B cell (primary cell): ENCODE measurements around the gene KIRREL3. TPM values are rescaled to one million over a fixed set of nuclear protein-coding genes. Genes with fewer than 3 reads are reported as not detected.

Source experiments
- ATAC-seq: fragments of 200-7000 bp; cut with Tn5 transposase; one replicate; pipeline ENCODE4 v1.10.0; 2021; ENCODE audit warnings: low read depth, mild to moderate bottlenecking, moderate number of reproducible peaks, moderate library complexity
- CTCF ChIA-PET: fragments of 350-600 bp; sonication (Branson Sonifier 250); formaldehyde crosslinking; loops from one replicate; lab custom pipeline; 2021; ENCODE audit warnings: antibody characterized with exemption, inconsistent platforms; lab: Charles Lee
- POLR2A ChIA-PET: fragments of 350-600 bp; sonication (Branson Sonifier 250); formaldehyde crosslinking; loops from one replicate; lab custom pipeline; 2021; ENCODE audit warnings: antibody characterized with exemption; lab: Charles Lee
- DNase-seq: peaks from one replicate; pipeline ENCODE4 v3.0.0; 2013
- H2AFZ ChIP-seq: 2 replicates; pipeline ENCODE4 v1.6.1; 2012; ENCODE audit warnings: mild to moderate bottlenecking, low read depth, low read length; ENCODE audit not compliant: insufficient read depth, poor library complexity, severe bottlenecking
- H3K27ac ChIP-seq, 2 donors: 1 replicate in 1 of 2; 2 replicates in 1 of 2; pipeline ENCODE4 v1.5.1; 2012 to 2013; ENCODE audit warnings: low read length in 2 of 2, mild to moderate bottlenecking in 2 of 2, moderate library complexity in 1 of 2
- H3K27me3 ChIP-seq, 4 experiments: fragments of 200-600 bp in 1 of 4; sonication (generic) in 1 of 4; replicated peaks in 1 of 4; 1 replicate in 2 of 4; 2 replicates in 2 of 4; pipeline versions ENCODE4 v1.6.1 to v1.7.0; 2013 to 2016; ENCODE audit warnings: low read length in 3 of 4, mild to moderate bottlenecking in 2 of 4, mixed read lengths in 1 of 4, moderate library complexity in 1 of 4; ENCODE audit not compliant: insufficient read depth in 4 of 4, control insufficient read depth in 3 of 4; ENCODE audit errors: control extremely low read depth in 1 of 4
- H3K36me3 ChIP-seq, 2 experiments: replicated peaks in 1 of 2; 1 replicate in 1 of 2; 2 replicates in 1 of 2; pipeline versions ENCODE4 v1.6.1 to v1.7.1; 2013; ENCODE audit warnings: low read length in 1 of 2; ENCODE audit not compliant: insufficient read depth in 2 of 2, control insufficient read depth in 1 of 2; ENCODE audit errors: control extremely low read depth in 1 of 2, extremely low read depth in 1 of 2
- H3K4me1 ChIP-seq, 2 donors: fragments of 200-600 bp in 1 of 2; sonication (generic) in 1 of 2; 1 replicate in 1 of 2; 2 replicates in 1 of 2; pipeline versions ENCODE4 v1.5.1 to v1.6.1; 2013 to 2017; ENCODE audit warnings: low read length in 2 of 2; ENCODE audit not compliant: control insufficient read depth in 2 of 2, insufficient read depth in 2 of 2
- H3K4me2 ChIP-seq: replicated peaks from 2 replicates; pipeline ENCODE3; 2012; ENCODE audit warnings: mild to moderate bottlenecking, low read depth, low read length; ENCODE audit not compliant: poor library complexity, severe bottlenecking
- H3K4me3 ChIP-seq, 5 experiments: fragments of 200-600 bp in 1 of 5; sonication (generic) in 1 of 5; 1 replicate in 3 of 5; 2 replicates in 2 of 5; pipeline versions ENCODE4 v1.5.1 to v1.7.0; 2011 to 2016; ENCODE audit warnings: low read length in 4 of 5, mild to moderate bottlenecking in 4 of 5, low read depth in 2 of 5, control low read depth in 1 of 5, moderate library complexity in 1 of 5; ENCODE audit not compliant: insufficient read depth in 1 of 5; ENCODE audit errors: control extremely low read depth in 1 of 5, extremely low read depth in 1 of 5
- H3K79me2 ChIP-seq: fragments of 200-600 bp; sonication (generic); one replicate; pipeline ENCODE4 v1.6.0; 2016; ENCODE audit warnings: low read length; ENCODE audit not compliant: control insufficient read depth, insufficient read depth
- H3K9ac ChIP-seq: fragments of 200-600 bp; sonication (generic); 2 replicates; pipeline ENCODE4 v1.6.1; 2017; ENCODE audit warnings: mild to moderate bottlenecking, low read length, moderate library complexity
- H3K9me3 ChIP-seq, 3 donors: one replicate each; pipeline versions ENCODE4 v1.6.1 to v1.7.1; 2013; ENCODE audit warnings: low read length in 2 of 3; ENCODE audit not compliant: control insufficient read depth in 2 of 3, insufficient read depth in 1 of 3; ENCODE audit errors: control extremely low read depth in 1 of 3
- H4K20me1 ChIP-seq: 2 replicates; pipeline ENCODE4 v1.6.0; 2012; ENCODE audit warnings: mild to moderate bottlenecking, low read length; ENCODE audit not compliant: insufficient read depth, control insufficient read depth, poor library complexity, severe bottlenecking
- H3K27ac Mint-ChIP-seq: one replicate; pipeline ENCODE4 v1.8.0; 2021; ENCODE audit warnings: mixed read lengths
- H3K27me3 Mint-ChIP-seq: one replicate; pipeline ENCODE4 v1.8.0; 2021; ENCODE audit warnings: mixed read lengths
- H3K4me1 Mint-ChIP-seq: one replicate; pipeline ENCODE4 v1.8.0; 2021; ENCODE audit warnings: mixed read lengths
- H3K4me3 Mint-ChIP-seq: one replicate; pipeline ENCODE4 v1.8.0; 2021; ENCODE audit warnings: mixed read lengths
- H3K9me3 Mint-ChIP-seq: one replicate; pipeline ENCODE4 v1.8.0; 2022; ENCODE audit warnings: mixed read lengths; ENCODE audit not compliant: insufficient read depth
- CTCF ChIP-seq: fragments of 200-600 bp; IDR thresholded peaks from one replicate; pipeline ENCODE4 v1.8.0; 2022; ENCODE audit warnings: antibody characterized with exemption, mild to moderate bottlenecking
- EZH2 ChIP-seq: IDR thresholded peaks from 2 replicates; pipeline ENCODE4 v1.6.1; 2012; ENCODE audit warnings: borderline replicate concordance, low read depth, mild to moderate bottlenecking, moderate library complexity, low read length; ENCODE audit not compliant: insufficient read depth, poor library complexity, severe bottlenecking
- WGBS: methylation state at CpG from one replicate; pipeline ENCODE4 v1.1.5; 2013; ENCODE audit warnings: missing lambda C conversion rate; ENCODE audit not compliant: insufficient coverage; 5-methylcytosine and 5-hydroxymethylcytosine counted together
- intact Hi-C: fragments of 100-400 bp; cut with micrococcal nuclease; formaldehyde crosslinking; loops from one replicate; pipeline ENCODE4 v1.10.0; 2022
- polyA plus RNA-seq: library from polyadenylated mRNA; depleted of rRNA; stranded (reverse); fragments of >200 nt; gene quantifications from 2 replicates; pipeline ENCODE4 v1.2.3, GENCODE V29; 2012
- total RNA-seq, 2 donors: library from RNA; stranded (reverse); fragments of 120-200 nt in 1 of 2; gene quantifications; 1 replicate in 1 of 2; 2 replicates in 1 of 2; pipeline versions ENCODE4 v1.2.3 to v1.2.4, GENCODE V29; 2013 to 2022

The KIRREL3 gene
- total and polyA plus RNA-seq, 2 donors (not counting 1 experiment from before 2014, with no cell fraction given), result not detected

GRCh38 chr11:126598344-126599216 lies 402.0 kb downstream of the KIRREL3 start:
- Histone ChIP-seq H2AFZ (no peak overlapping the region), H3K4me2 (no peak overlapping the region), H4K20me1 (no peaks in the 10 kb centered on the region), H3K9ac (no peak overlapping the region), H3K79me2 (no peaks in the 10 kb centered on the region), H3K27me3 (no peaks in the 10 kb centered on the region), H3K9me3 (no peaks in the 10 kb centered on the region), H3K36me3 (no peaks in the 10 kb centered on the region), H3K4me3 (no peak overlapping the region), H3K4me1 (no peaks in the 10 kb centered on the region), H3K27ac (no peak overlapping the region)
- H3K27ac Mint-ChIP-seq, result no peak overlapping the region
- H3K27me3 Mint-ChIP-seq, result peaks cover 12% of the 10 kb centered on the region
- DNase-seq (no peak), ATAC-seq (no peak)
- WGBS, result 66% methylated on average over 5 of the region's 5 CpGs
- no peaks in the 10 kb centered on the region for H3K4me1 Mint-ChIP-seq
- CTCF ChIA-PET, result no interaction called here
- H3K9me3 Mint-ChIP-seq, result peaks cover 4% of the 10 kb centered on the region
- H3K4me3 Mint-ChIP-seq, result no peak overlapping the region
- TF ChIP-seq CTCF, result no peak
- no peak for TF ChIP-seq EZH2
- POLR2A ChIA-PET, result no interaction called here
- intact Hi-C loops, result no loop called here

- WGBS, result 72% methylated on average over 10 of the region's 10 CpGs
- no peaks in the 10 kb centered on the region for H3K4me1 Mint-ChIP-seq
- CTCF ChIA-PET, result no interaction called here
Observed at GRCh38 chr11:126597041-126597440, 403.5 kb downstream of the KIRREL3 start.

More at GRCh38 chr11:126597041-126597440, 403.5 kb downstream of the KIRREL3 start:
- no peak overlapping the region for H2AFZ ChIP-seq
- no peak overlapping the region for H3K4me2 ChIP-seq
- H3K27ac ChIP-seq, result no peak overlapping the region
- no peaks in the 10 kb centered on the region for H3K4me1 ChIP-seq
- H3K36me3 ChIP-seq, result no peaks in the 10 kb centered on the region
- Mint-ChIP-seq H3K27me3 (peaks cover 5% of the 10 kb centered on the region), H3K4me3 (no peak overlapping the region), H3K27ac (no peak overlapping the region), H3K9me3 (peaks cover 4% of the 10 kb centered on the region)
- no peaks in the 10 kb centered on the region for H3K27me3 ChIP-seq
- no peak for DNase-seq
- ATAC-seq, result no peak
- TF ChIP-seq EZH2 (no peak), CTCF (no peak)
- no peaks in the 10 kb centered on the region for H4K20me1 ChIP-seq
- no peaks in the 10 kb centered on the region for H3K9me3 ChIP-seq
- H3K79me2 ChIP-seq, result no peaks in the 10 kb centered on the region
- POLR2A ChIA-PET, result no interaction called here
- no peak overlapping the region for H3K9ac ChIP-seq
- intact Hi-C loops, result no loop called here
- no peak overlapping the region for H3K4me3 ChIP-seq
